Smooth muscle cell (in vitro differentiated cells): Measurements from ENCODE around the gene MIER2. TPM values are rescaled to one million over a fixed set of nuclear protein-coding genes. Genes with fewer than 3 reads are reported as not detected.

Experiments
- DNase-seq: peaks from one replicate; lab custom pipeline; 2025; ENCODE audit not compliant: unreplicated experiment; lab: John Stamatoyannopoulos, UW
- H2AFZ ChIP-seq: fragments of 200-600 bp; sonication (generic); 2 replicates; pipeline ENCODE4 v1.6.0; 2016; ENCODE audit warnings: antibody characterized with exemption, low read depth, mild to moderate bottlenecking
- H3F3A ChIP-seq: fragments of 200-600 bp; sonication (generic); 2 replicates; pipeline ENCODE4 v1.6.0; 2017; ENCODE audit warnings: antibody characterized with exemption, low read depth
- H3K27ac ChIP-seq: fragments of 200-600 bp; sonication (generic); 2 replicates; pipeline ENCODE4 v1.5.1; 2016; ENCODE audit warnings: low read depth, mild to moderate bottlenecking
- H3K27me3 ChIP-seq: fragments of 200-600 bp; sonication (generic); 2 replicates; pipeline ENCODE4 v1.6.1; 2016; ENCODE audit warnings: low read depth, mild to moderate bottlenecking
- H3K36me3 ChIP-seq: fragments of 200-600 bp; sonication (generic); 2 replicates; pipeline ENCODE4 v1.5.1; 2016; ENCODE audit warnings: low read depth
- H3K4me1 ChIP-seq: fragments of 200-600 bp; sonication (generic); 2 replicates; pipeline ENCODE4 v1.5.1; 2016; ENCODE audit warnings: low read depth
- H3K4me2 ChIP-seq: fragments of 200-600 bp; sonication (generic); 2 replicates; pipeline ENCODE4 v1.6.0; 2016; ENCODE audit warnings: mild to moderate bottlenecking
- H3K4me3 ChIP-seq: fragments of 200-600 bp; sonication (generic); 2 replicates; pipeline ENCODE4 v1.5.1; 2016; ENCODE audit warnings: mild to moderate bottlenecking
- H3K79me2 ChIP-seq: fragments of 200-600 bp; sonication (generic); 2 replicates; pipeline ENCODE4 v1.6.0; 2016; ENCODE audit warnings: low read depth, mild to moderate bottlenecking
- H3K9ac ChIP-seq: fragments of 200-600 bp; sonication (generic); 2 replicates; pipeline ENCODE4 v1.6.0; 2016; ENCODE audit warnings: low read depth
- H3K9me3 ChIP-seq: fragments of 200-600 bp; sonication (generic); replicated peaks from 2 replicates; pipeline ENCODE4 v1.5.1; 2016; ENCODE audit warnings: low read depth
- H4K20me1 ChIP-seq: fragments of 200-600 bp; sonication (generic); 2 replicates; pipeline ENCODE4 v1.6.0; 2016; ENCODE audit warnings: low read depth
- CTCF ChIP-seq: fragments of 200-600 bp; sonication (generic); IDR thresholded peaks from 2 replicates; pipeline ENCODE4 v1.5.1; 2017; ENCODE audit warnings: borderline replicate concordance, mild to moderate bottlenecking, antibody characterized with exemption; ENCODE audit not compliant: insufficient read depth, poor library complexity, severe bottlenecking
- WGBS: methylation state at CpG from one replicate; pipeline ENCODE4 v1.1.7; 2016; ENCODE audit warnings: low lambda C conversion rate; 5-methylcytosine and 5-hydroxymethylcytosine counted together
- polyA plus RNA-seq: library from polyadenylated mRNA; unstranded; fragments of >200 nt; fragmentation: Nextera tagmentation; extraction: Ambion mirVana; gene quantifications from 2 replicates; pipeline ENCODE4 v1.2.1, GENCODE V29; 2016
- total RNA-seq: library from RNA; depleted of rRNA; stranded (reverse); fragments of >200 nt; gene quantifications from 2 replicates; pipeline ENCODE4 v1.2.3, GENCODE V29; 2014

MIER2 gene
- total and polyA plus RNA-seq, 2 experiments from 2014 or later, result 12.7 to 79.7 TPM

GRCh38 chr19:291561-292280 is 52.9 kb downstream of the MIER2 start:
- Histone ChIP-seq H3F3A (no peaks in the 10 kb centered on the region), H3K27me3 (peaks cover 50% of the 10 kb centered on the region), H3K79me2 (no peaks in the 10 kb centered on the region), H3K36me3 (no peaks in the 10 kb centered on the region), H4K20me1 (no peaks in the 10 kb centered on the region), H3K27ac (no peak overlapping the region), H3K9ac (no peak overlapping the region), H3K9me3 (no peaks in the 10 kb centered on the region), H2AFZ (no peak overlapping the region), H3K4me3 (no peak overlapping the region), H3K4me1 (peaks cover 13% of the 10 kb centered on the region), H3K4me2 (no peak overlapping the region)
- TF ChIP-seq CTCF, result no peak
- WGBS, result 80% methylated on average over 23 of the region's 71 CpGs
- DNase-seq, result no peak

- Histone ChIP-seq H3K9ac (peak within 1 kb of the TSS; percentile 90), H3K79me2 (no peaks in the 10 kb centered on the region), H3F3A (no peaks in the 10 kb centered on the region), H3K36me3 (no peaks in the 10 kb centered on the region), H3K27ac (peak within 1 kb of the TSS; percentile 92), H3K9me3 (no peaks in the 10 kb centered on the region), H3K4me2 (peak within 1 kb of the TSS; percentile 88), H3K27me3 (peaks cover 50% of the 10 kb centered on the region), H2AFZ (no peak within 1 kb of the TSS), H3K4me3 (peak within 1 kb of the TSS; percentile 52), H3K4me1 (peaks cover 13% of the 10 kb centered on the region), H4K20me1 (no peaks in the 10 kb centered on the region)
- 7% methylated on average over 23 of the region's 60 CpGs for WGBS
- no peak for DNase-seq
- no peak for TF ChIP-seq CTCF
Measured at GRCh38 chr19:291006-291521, 53.5 kb downstream of the MIER2 start, which contains the start of gene PLPP2. PLPP2 (minus strand) TSS chr19:291403; CDS start chr19:291336, 67 bp downstream.

- Histone ChIP-seq H3K4me3 (peak overlapping the region; percentile 52), H3K27me3 (peaks cover 50% of the 10 kb centered on the region), H3K79me2 (no peaks in the 10 kb centered on the region), H3K9ac (peak overlapping the region; percentile 90), H2AFZ (no peak overlapping the region), H3F3A (no peaks in the 10 kb centered on the region), H3K4me2 (peak overlapping the region; percentile 88), H3K27ac (peak overlapping the region; percentile 92), H4K20me1 (no peaks in the 10 kb centered on the region), H3K36me3 (no peaks in the 10 kb centered on the region), H3K4me1 (peaks cover 13% of the 10 kb centered on the region), H3K9me3 (no peaks in the 10 kb centered on the region)
- DNase-seq, result no peak
- 6% methylated on average over 26 of the region's 51 CpGs for WGBS
- TF ChIP-seq CTCF, result no peak
Measured at GRCh38 chr19:290372-291005, 54.1 kb downstream of the MIER2 start.
